Mammary epithelial cell (primary cell): ENCODE measurements around the gene MICALL2.

ENCODE experiments used
- EZH2 ChIP-seq: IDR thresholded peaks from 2 replicates; pipeline ENCODE4 v1.6.1; 2012; ENCODE audit warnings: low read length, inconsistent platforms, borderline replicate concordance
- TF ChIP-seq, protein P1 (sequence below), 2 donors: IDR thresholded peaks in 1 of 2; conservative IDR thresholded peaks in 1 of 2; 2 replicates each; pipeline ENCODE4 v1.5.1; 2011 to 2012; ENCODE audit warnings: inconsistent platforms in 2 of 2, low read length in 2 of 2, mild to moderate bottlenecking in 2 of 2, control low read depth in 1 of 2, low read depth in 1 of 2; ENCODE audit not compliant: insufficient read depth in 1 of 2; ENCODE audit errors: extremely low read depth in 1 of 2

DNA sequence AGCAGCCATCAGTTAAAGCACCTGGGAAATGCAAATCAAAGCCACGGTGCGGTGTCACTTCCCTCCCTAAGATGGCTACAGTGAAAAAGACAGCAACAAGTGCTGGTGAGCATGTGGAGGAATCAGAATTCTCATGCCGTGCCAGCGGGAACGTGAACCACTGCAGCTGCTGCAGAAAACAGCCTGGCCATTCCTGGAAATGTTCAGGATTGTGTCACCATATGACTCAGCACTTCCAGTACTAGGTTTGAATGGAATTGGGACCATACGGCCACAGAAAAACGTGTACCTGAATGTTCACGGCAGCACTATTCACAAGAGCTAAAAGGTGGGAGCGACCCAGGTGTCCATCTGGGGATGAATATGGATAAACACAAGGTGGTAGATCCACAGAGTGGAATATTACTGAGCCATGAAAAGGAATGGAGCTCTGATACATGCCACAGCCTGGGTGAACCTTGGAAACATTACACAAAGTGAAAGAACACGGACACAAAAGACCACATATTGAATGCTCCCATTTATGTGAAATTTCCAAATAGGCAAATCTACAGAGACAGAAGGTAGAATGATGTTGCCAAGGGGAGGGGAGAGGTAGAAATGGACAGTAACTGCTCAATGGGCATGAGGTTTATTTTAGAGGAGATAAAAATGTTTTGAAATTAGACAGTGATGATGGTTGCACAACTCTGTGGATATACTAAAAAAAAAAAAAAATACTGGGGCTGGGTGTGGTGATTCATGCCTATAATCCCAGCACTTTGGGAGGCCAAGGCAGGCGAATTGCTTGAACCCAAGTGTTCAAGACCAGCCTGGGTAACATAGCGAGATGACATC lies 61.6 kb downstream of the MICALL2 start:
- TF ChIP-seq, protein P1, sequence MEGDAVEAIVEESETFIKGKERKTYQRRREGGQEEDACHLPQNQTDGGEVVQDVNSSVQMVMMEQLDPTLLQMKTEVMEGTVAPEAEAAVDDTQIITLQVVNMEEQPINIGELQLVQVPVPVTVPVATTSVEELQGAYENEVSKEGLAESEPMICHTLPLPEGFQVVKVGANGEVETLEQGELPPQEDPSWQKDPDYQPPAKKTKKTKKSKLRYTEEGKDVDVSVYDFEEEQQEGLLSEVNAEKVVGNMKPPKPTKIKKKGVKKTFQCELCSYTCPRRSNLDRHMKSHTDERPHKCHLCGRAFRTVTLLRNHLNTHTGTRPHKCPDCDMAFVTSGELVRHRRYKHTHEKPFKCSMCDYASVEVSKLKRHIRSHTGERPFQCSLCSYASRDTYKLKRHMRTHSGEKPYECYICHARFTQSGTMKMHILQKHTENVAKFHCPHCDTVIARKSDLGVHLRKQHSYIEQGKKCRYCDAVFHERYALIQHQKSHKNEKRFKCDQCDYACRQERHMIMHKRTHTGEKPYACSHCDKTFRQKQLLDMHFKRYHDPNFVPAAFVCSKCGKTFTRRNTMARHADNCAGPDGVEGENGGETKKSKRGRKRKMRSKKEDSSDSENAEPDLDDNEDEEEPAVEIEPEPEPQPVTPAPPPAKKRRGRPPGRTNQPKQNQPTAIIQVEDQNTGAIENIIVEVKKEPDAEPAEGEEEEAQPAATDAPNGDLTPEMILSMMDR (conservative IDR thresholded peaks at IDR 0.05 in 1 of 2, IDR thresholded peaks at IDR 0.05 in 1 of 2; ENCODE audit: extremely low read depth in 1 of 2, insufficient read depth in 1 of 2, low read depth in 1 of 2, low read length in 2 of 2), result no peak
- no peak for TF ChIP-seq EZH2
